SK-N-SH treated with all-trans-retinoic acid at 6 μM for 48 hours (cell line): ENCODE data around the gene HOXA7.

ENCODE experiments used
- ATAC-seq: fragments of 200-7000 bp; cut with Tn5 transposase; 3 replicates; pipeline ENCODE4 v1.9.1; 2020; ENCODE audit warnings: mild to moderate bottlenecking, moderate library complexity
- ARNTL ChIP-seq: fragments of 450-650 bp; formaldehyde crosslinking; IDR thresholded peaks from 2 replicates; pipeline ENCODE4 v1.5.0; 2020; ENCODE audit warnings: low read depth, mild to moderate bottlenecking, moderate library complexity, borderline replicate concordance
- BACH2 ChIP-seq: fragments of 250-450 bp; sonication (Bioruptor Pico); IDR thresholded peaks from 2 replicates; pipeline ENCODE4 v1.9.0; 2021; ENCODE audit warnings: mild to moderate bottlenecking, borderline replicate concordance
- CREB5 ChIP-seq: fragments of 250-450 bp; sonication (Bioruptor Pico); IDR thresholded peaks from 2 replicates; pipeline ENCODE4 v1.5.1; 2020; ENCODE audit warnings: low read depth, mild to moderate bottlenecking, moderate library complexity
- CSDC2 ChIP-seq: fragments of 250-450 bp; sonication (Bioruptor Pico); IDR thresholded peaks from 2 replicates; pipeline ENCODE4 v1.5.0; 2020; ENCODE audit warnings: mild to moderate bottlenecking, moderate library complexity
- CSRNP3 ChIP-seq: fragments of 250-450 bp; sonication (Bioruptor Pico); IDR thresholded peaks from 2 replicates; pipeline ENCODE4 v1.5.1; 2021; ENCODE audit warnings: mild to moderate bottlenecking, moderate library complexity
- ESRRG ChIP-seq: fragments of 250-450 bp; sonication (Bioruptor Pico); IDR thresholded peaks from 2 replicates; pipeline ENCODE4 v1.6.1; 2021; ENCODE audit warnings: mild to moderate bottlenecking
- GLIS3 ChIP-seq: fragments of 250-450 bp; sonication (Bioruptor Pico); IDR thresholded peaks from 2 replicates; pipeline ENCODE4 v1.5.0; 2020; ENCODE audit warnings: mild to moderate bottlenecking, moderate library complexity
- ISL1 ChIP-seq: fragments of 250-450 bp; sonication (Bioruptor Pico); IDR thresholded peaks from 2 replicates; pipeline ENCODE4 v2.1.2; 2022; ENCODE audit warnings: mild to moderate bottlenecking, moderate library complexity
- OSR1 ChIP-seq: fragments of 250-450 bp; sonication (Bioruptor Pico); IDR thresholded peaks from 2 replicates; pipeline ENCODE4 v1.8.0; 2022; ENCODE audit warnings: moderate library complexity, mild to moderate bottlenecking, inconsistent platforms
- RARB ChIP-seq: fragments of 250-450 bp; sonication (Bioruptor Pico); IDR thresholded peaks from 2 replicates; pipeline ENCODE4 v1.8.0; 2021; ENCODE audit warnings: mild to moderate bottlenecking, moderate library complexity
- SNAI2 ChIP-seq: fragments of 250-450 bp; sonication (Bioruptor Pico); IDR thresholded peaks from 2 replicates; pipeline ENCODE4 v1.5.0; 2020; ENCODE audit warnings: mild to moderate bottlenecking, moderate library complexity
- TOX ChIP-seq: fragments of 250-450 bp; sonication (Bioruptor Pico); IDR thresholded peaks from 2 replicates; pipeline ENCODE4 v1.8.0; 2021; ENCODE audit warnings: mild to moderate bottlenecking, moderate library complexity, borderline replicate concordance
- TSHZ2 ChIP-seq: fragments of 250-450 bp; sonication (Bioruptor Pico); IDR thresholded peaks from 2 replicates; pipeline ENCODE4 v1.5.0; 2020; ENCODE audit warnings: mild to moderate bottlenecking, moderate library complexity
- ZC3H10 ChIP-seq: fragments of 250-450 bp; sonication (Bioruptor Pico); IDR thresholded peaks from 2 replicates; pipeline ENCODE4 v1.5.1; 2021; ENCODE audit warnings: mild to moderate bottlenecking, moderate library complexity
- ZFP3 ChIP-seq: fragments of 250-450 bp; sonication (Bioruptor Pico); IDR thresholded peaks from 2 replicates; pipeline ENCODE4 v1.5.0; 2020; ENCODE audit warnings: mild to moderate bottlenecking, moderate library complexity
- ZFP30 ChIP-seq: fragments of 450-650 bp; formaldehyde crosslinking; IDR thresholded peaks from 2 replicates; pipeline ENCODE4 v1.5.0; 2022; ENCODE audit warnings: mild to moderate bottlenecking, moderate library complexity
- ZNF565 ChIP-seq: fragments of 450-650 bp; formaldehyde crosslinking; conservative IDR thresholded peaks from 2 replicates; pipeline ENCODE4 v1.5.0; 2020; ENCODE audit warnings: low read depth, mild to moderate bottlenecking, moderate library complexity
- ZNF70 ChIP-seq: fragments of 450-650 bp; formaldehyde crosslinking; IDR thresholded peaks from 2 replicates; pipeline ENCODE4 v1.5.0; 2020; ENCODE audit warnings: mild to moderate bottlenecking, moderate library complexity
- ZNF8 ChIP-seq: fragments of 450-650 bp; formaldehyde crosslinking; IDR thresholded peaks from 2 replicates; pipeline ENCODE4 v1.5.0; 2020; ENCODE audit warnings: mild to moderate bottlenecking, moderate library complexity

HOXA7 gene

GRCh38 chr7:27200761-27201579, 44.5 kb upstream of the HOXA7 start (continued):
- no peak for TF ChIP-seq RARB (CRISPR knock-in tag)
- no peak for TF ChIP-seq OSR1 (CRISPR knock-in tag)

GRCh38 chr7:27199849-27200760, 43.6 kb upstream of the HOXA7 start, which contains the start of gene HOXA13:
HOXA13 (minus strand) TSS chr7:27200091; CDS start chr7:27200077, 14 bp downstream.
- TF ChIP-seq ZC3H10 (CRISPR knock-in tag) = no peak
- TF ChIP-seq BACH2 (CRISPR knock-in tag) = no peak
- no peak for TF ChIP-seq GLIS3 (CRISPR knock-in tag)
- TF ChIP-seq ZNF565 (CRISPR knock-in tag) = no peak
- TF ChIP-seq CSRNP3 (CRISPR knock-in tag) = no peak
- TF ChIP-seq OSR1 (CRISPR knock-in tag) = no peak
- no peak; the same call in 2 of the 3 replicates for ATAC-seq

- TF ChIP-seq SNAI2 = peak; percentile 67
- peak; percentile 100 for TF ChIP-seq CSDC2 (CRISPR knock-in tag)
- TF ChIP-seq TSHZ2 (CRISPR knock-in tag) = peak; percentile 100
- TF ChIP-seq OSR1 (CRISPR knock-in tag) = no peak
- peak; percentile 9 for ATAC-seq
These were observed 42.7 kb upstream of the HOXA7 start for GRCh38 chr7:27198871-27199801.

GRCh38 chr7:27198138-27198841, 41.8 kb upstream of the HOXA7 start:
- ATAC-seq = no peak
- TF ChIP-seq TOX (CRISPR knock-in tag) (no peak), ARNTL (no peak), SNAI2 (peak; percentile 96), CSDC2 (CRISPR knock-in tag) (peak; percentile 100), ISL1 (CRISPR knock-in tag) (no peak), ZNF8 (no peak), ZNF70 (CRISPR knock-in tag) (no peak), ZFP3 (CRISPR knock-in tag) (peak; percentile 42), TSHZ2 (CRISPR knock-in tag) (peak; percentile 100), CSRNP3 (CRISPR knock-in tag) (no peak), GLIS3 (CRISPR knock-in tag) (no peak), ZFP30 (CRISPR knock-in tag) (no peak), ZC3H10 (CRISPR knock-in tag) (no peak), CREB5 (CRISPR knock-in tag) (no peak), ZNF565 (CRISPR knock-in tag) (no peak), ESRRG (no peak)
